ENCODE data around the gene ZNF280B. TPM values are rescaled to one million over a fixed set of nuclear protein-coding genes. Genes with fewer than 3 reads are reported as not detected.

Gene ZNF280B
- polyA plus RNA-seq, 1 of the 3 experiments (the other 2 are of a cell fraction): 0.82 TPM

- Histone ChIP-seq H3K27ac (ENCODE audit: low read depth in 2 of 2, low read length in 1 of 2) (no peak overlapping the region), H3K9me3 (no peaks in the 10 kb centered on the region), H3K9ac (no peak overlapping the region), H3F3A (replicated peaks; ENCODE audit: insufficient read depth) (no peaks in the 10 kb centered on the region), H3K27me3 (ENCODE audit: insufficient read depth) (no peaks in the 10 kb centered on the region), H4K20me1 (ENCODE audit: insufficient read depth) (no peaks in the 10 kb centered on the region), H3K4me3 (ENCODE audit: low read depth in 2 of 2, low read length in 1 of 2) (no peak overlapping the region), H3K4me2 (no peak overlapping the region), H2AFZ (ENCODE audit: low read depth) (no peak overlapping the region), H3K79me2 (ENCODE audit: insufficient read depth) (no peaks in the 10 kb centered on the region), H3K9me2 (no peaks in the 10 kb centered on the region), H3K4me1 (ENCODE audit: control insufficient read depth in 1 of 2, insufficient read depth in 2 of 2, low read depth in 1 of 2, low read length in 1 of 2) (no peaks in the 10 kb centered on the region), H3K36me3 (replicated peaks in 1 of 2; ENCODE audit: control insufficient read depth in 1 of 2, insufficient read depth in 2 of 2, low read length in 1 of 2) (no peaks in the 10 kb centered on the region)
- ChIA-PET POLR2A (no interaction called here), CTCF (no interaction called here)
- no peak for DNase-seq
- TF ChIP-seq GATA2 (CRISPR knock-in tag; IDR thresholded peaks at IDR 0.05) (no peak), NFIC (IDR thresholded peaks at IDR 0.05; ENCODE audit: borderline replicate concordance) (no peak), FOXM1 (IDR thresholded peaks at IDR 0.05; ENCODE audit: low read depth) (no peak), SMC3 (IDR thresholded peaks at IDR 0.05; ENCODE audit: low read depth, low read length) (no peak), EP300 (IDR thresholded peaks at IDR 0.05; ENCODE audit: borderline replicate concordance in 1 of 2, low read depth in 1 of 2, low read length in 1 of 2) (no peak), POLR2AphosphoS5 (IDR thresholded peaks at IDR 0.05; ENCODE audit: low read depth, low read length) (no peak), USF2 (IDR thresholded peaks at IDR 0.05; ENCODE audit: borderline replicate concordance, low read depth, low read length) (no peak), CTCF (IDR thresholded peaks at IDR 0.05) (no peak)
- WGBS (ENCODE audit: low lambda C conversion rate): 11% methylated on average over 1 of the region's 1 CpG
Observed at GRCh38 chr22:22536916-22537315, 28.4 kb upstream of the ZNF280B start.

- POLR2A ChIA-PET: no interaction called here
- Histone ChIP-seq H3F3A (replicated peaks; ENCODE audit: insufficient read depth) (no peaks in the 10 kb centered on the region), H3K27me3 (ENCODE audit: insufficient read depth) (no peaks in the 10 kb centered on the region), H2AFZ (ENCODE audit: low read depth) (no peak overlapping the region), H3K9me2 (no peaks in the 10 kb centered on the region), H3K4me2 (no peak overlapping the region), H3K27ac (ENCODE audit: low read depth in 2 of 2, low read length in 1 of 2) (no peak overlapping the region), H3K4me1 (ENCODE audit: control insufficient read depth in 1 of 2, insufficient read depth in 2 of 2, low read depth in 1 of 2, low read length in 1 of 2) (no peaks in the 10 kb centered on the region), H3K79me2 (ENCODE audit: insufficient read depth) (no peaks in the 10 kb centered on the region), H3K9me3 (no peaks in the 10 kb centered on the region), H3K4me3 (ENCODE audit: low read depth in 2 of 2, low read length in 1 of 2) (no peak overlapping the region), H4K20me1 (ENCODE audit: insufficient read depth) (no peaks in the 10 kb centered on the region), H3K9ac (no peak overlapping the region), H3K36me3 (replicated peaks in 1 of 2; ENCODE audit: control insufficient read depth in 1 of 2, insufficient read depth in 2 of 2, low read length in 1 of 2) (no peaks in the 10 kb centered on the region)
- TF ChIP-seq MEF2A (IDR thresholded peaks at IDR 0.05; ENCODE audit: borderline replicate concordance, low read depth) (no peak), REST (IDR thresholded peaks at IDR 0.05; ENCODE audit: low read depth, low read length) (no peak), USF1 (IDR thresholded peaks at IDR 0.05; ENCODE audit: borderline replicate concordance, low read depth) (no peak), YY1 (IDR thresholded peaks at IDR 0.05; ENCODE audit: low read depth) (no peak), SMC3 (IDR thresholded peaks at IDR 0.05; ENCODE audit: low read depth, low read length) (no peak), FOXM1 (IDR thresholded peaks at IDR 0.05; ENCODE audit: low read depth) (no peak), NFIC (IDR thresholded peaks at IDR 0.05; ENCODE audit: borderline replicate concordance) (no peak), GATA2 (CRISPR knock-in tag; IDR thresholded peaks at IDR 0.05) (no peak), RFX5 (IDR thresholded peaks at IDR 0.05; ENCODE audit: low read length) (no peak)
- no peak for DNase-seq
- WGBS (ENCODE audit: low lambda C conversion rate): 65% methylated on average over 6 of the region's 6 CpGs
- CTCF ChIA-PET: interaction anchor here (2.2 kb wide), 1 partner anchor 72 kb away, joined by 10 read pairs; no protein-coding TSS in a partner anchor
Observed at GRCh38 chr22:22536515-22536914, 28.0 kb upstream of the ZNF280B start.

Data from SK-N-SH (cell line).